Stimulated activated CD8-positive, alpha-beta memory T cell treated with anti-CD3 and anti-CD28 coated beads, Interleukin-4, amount 100 ng/mL, for 24 hours (primary cell): ENCODE data around the gene SLC34A3.

ENCODE experiments used
- DNase-seq: peaks from one replicate; pipeline ENCODE4 v3.0.0-alpha.2; 2020; ENCODE audit warnings: low read depth

Gene SLC34A3

GRCh38 chr9:137195525-137196220, 35.0 kb upstream of the SLC34A3 start:
- DNase-seq = no peak

- no peak for DNase-seq
Observed at GRCh38 chr9:137198051-137198901, 32.4 kb upstream of the SLC34A3 start.

GRCh38 chr9:137198902-137199283, 31.8 kb upstream of the SLC34A3 start:
- no peak for DNase-seq

GRCh38 chr9:137199411-137200121, 31.1 kb upstream of the SLC34A3 start:
- DNase-seq = no peak

GRCh38 chr9:137200311-137201204, 30.1 kb upstream of the SLC34A3 start, which contains the start of gene TPRN:
Gene TPRN, minus strand, starts transcription at chr9:137200741. Its CDS starts 30 bp downstream, at chr9:137200711.
- DNase-seq = peak; percentile 99

GRCh38 chr9:137201205-137201868, 29.4 kb upstream of the SLC34A3 start:
- DNase-seq = no peak

- no peak for DNase-seq
Observed at GRCh38 chr9:137202966-137203365, 27.7 kb upstream of the SLC34A3 start.

GRCh38 chr9:137204731-137205125, 26.0 kb upstream of the SLC34A3 start:
- no peak for DNase-seq

- peak; percentile 92 for DNase-seq
Observed at GRCh38 chr9:137205126-137206069, 25.3 kb upstream of the SLC34A3 start, which contains the start of the genes NDOR1 and TMEM203. Gene NDOR1, plus strand, starts transcription at chr9:137205700. Its CDS starts 78 bp downstream, at chr9:137205778. Gene TMEM203, minus strand, starts transcription at chr9:137205648. Its CDS starts 234 bp downstream, at chr9:137205414.

- no peak for DNase-seq
Observed at GRCh38 chr9:137206602-137207001, 24.1 kb upstream of the SLC34A3 start.

GRCh38 chr9:137211532-137211931, 19.2 kb upstream of the SLC34A3 start:
- no peak for DNase-seq

- DNase-seq = no peak
Observed at GRCh38 chr9:137212520-137212919, 18.2 kb upstream of the SLC34A3 start.

GRCh38 chr9:137213160-137214060, 17.3 kb upstream of the SLC34A3 start:
- no peak for DNase-seq

- DNase-seq = no peak
Observed at GRCh38 chr9:137214620-137215019, 16.1 kb upstream of the SLC34A3 start.

GRCh38 chr9:137215196-137215986, 15.3 kb upstream of the SLC34A3 start:
- DNase-seq = no peak

GRCh38 chr9:137216188-137216965, 14.3 kb upstream of the SLC34A3 start:
- no peak for DNase-seq
